HUES64 (cell line): ENCODE measurements around the gene OR3A2.
"Not testable (repeated sequence)": the region's sequence is repeated elsewhere in the genome, so short reads cannot be mapped to it uniquely, and the experiment has no call there.

Experiments used
- H3K27ac ChIP-seq: 2 replicates; pipeline ENCODE4 v1.7.0; 2013; ENCODE audit warnings: low read depth, low read length, inconsistent platforms
- H3K27me3 ChIP-seq: 2 replicates; pipeline ENCODE4 v1.6.1; 2013; ENCODE audit warnings: mild to moderate bottlenecking, low read length; ENCODE audit not compliant: insufficient read depth
- H3K36me3 ChIP-seq: 2 replicates; pipeline ENCODE4 v1.6.1; 2013; ENCODE audit warnings: mild to moderate bottlenecking, low read length; ENCODE audit not compliant: insufficient read depth
- H3K4me1 ChIP-seq: 2 replicates; pipeline ENCODE4 v1.6.1; 2013; ENCODE audit warnings: mild to moderate bottlenecking, low read length, moderate library complexity; ENCODE audit not compliant: insufficient read depth
- H3K4me3 ChIP-seq: 2 replicates; pipeline ENCODE4 v1.5.1; 2013; ENCODE audit warnings: mild to moderate bottlenecking, low read length, moderate library complexity
- H3K9ac ChIP-seq: 2 replicates; pipeline ENCODE4 v1.6.1; 2013; ENCODE audit warnings: mild to moderate bottlenecking, low read depth, low read length
- H3K9me3 ChIP-seq: 2 replicates; pipeline ENCODE4 v1.6.1; 2013; ENCODE audit warnings: low read depth, low read length; ENCODE audit not compliant: insufficient read depth
- WGBS: fragments of 150-250, 120-280 bp; methylation state at CpG from one replicate; pipeline ENCODE4 v1.1.7; 2013; ENCODE audit warnings: missing lambda C conversion rate; 5-methylcytosine and 5-hydroxymethylcytosine counted together

Gene OR3A2

DNA sequence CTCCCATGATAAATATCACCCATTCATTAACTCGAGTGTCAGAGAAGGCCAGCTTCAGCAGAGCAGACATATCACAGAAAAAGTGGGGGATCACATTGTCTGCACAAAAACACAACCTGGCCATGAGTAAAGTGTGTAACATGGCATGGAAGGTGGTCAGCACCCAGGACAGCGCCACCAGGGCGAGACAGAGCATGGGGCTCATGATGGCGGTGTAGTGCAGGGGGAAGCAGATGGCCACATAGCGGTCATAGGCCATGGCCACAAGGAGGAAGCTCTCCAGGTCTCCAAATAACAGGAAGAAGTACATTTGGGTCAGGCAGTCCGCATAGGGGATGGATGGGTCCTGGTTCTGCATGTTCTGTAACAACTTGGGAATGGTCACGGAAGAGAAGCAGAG, 11.7 kb upstream of the OR3A2 start:
- WGBS = 57% methylated on average over 7 of the region's 7 CpGs
- H3K36me3 ChIP-seq, H3K9ac ChIP-seq, H3K27ac ChIP-seq, H3K4me1 ChIP-seq, H3K27me3 ChIP-seq, H3K4me3 ChIP-seq: not testable (repeated sequence)
- H3K9me3 ChIP-seq = peaks cover 21% of the 10 kb centered on the region

DNA sequence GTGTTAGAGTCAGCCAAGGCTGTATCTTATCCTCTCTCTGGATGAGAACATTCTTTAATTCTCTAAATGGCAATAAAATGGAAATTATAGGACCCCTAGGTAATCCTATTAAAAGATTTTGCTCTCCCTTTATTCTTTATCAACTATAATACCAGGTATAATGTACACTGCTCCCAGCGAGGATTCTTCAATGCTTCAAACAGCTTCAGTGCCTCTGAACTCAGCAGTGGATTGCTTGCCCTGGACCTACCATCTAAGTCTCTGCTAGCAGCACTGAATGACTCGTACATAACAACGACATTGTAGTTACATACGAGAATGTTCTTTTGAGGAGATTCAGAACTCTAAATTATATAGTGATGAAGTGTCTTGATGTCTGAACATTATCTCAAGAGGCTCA, 3.7 kb upstream of the OR3A2 start:
- no peak overlapping the region for H3K9ac ChIP-seq
- H3K27me3 ChIP-seq = peaks cover 13% of the 10 kb centered on the region
- H3K36me3 ChIP-seq = no peaks in the 10 kb centered on the region
- peaks cover 15% of the 10 kb centered on the region; the same call in 1 of the 2 replicates for H3K9me3 ChIP-seq
- H3K4me3 ChIP-seq = no peak overlapping the region
- WGBS = 79% methylated on average over 4 of the region's 4 CpGs
- no peaks in the 10 kb centered on the region for H3K4me1 ChIP-seq
- no peak overlapping the region for H3K27ac ChIP-seq

DNA sequence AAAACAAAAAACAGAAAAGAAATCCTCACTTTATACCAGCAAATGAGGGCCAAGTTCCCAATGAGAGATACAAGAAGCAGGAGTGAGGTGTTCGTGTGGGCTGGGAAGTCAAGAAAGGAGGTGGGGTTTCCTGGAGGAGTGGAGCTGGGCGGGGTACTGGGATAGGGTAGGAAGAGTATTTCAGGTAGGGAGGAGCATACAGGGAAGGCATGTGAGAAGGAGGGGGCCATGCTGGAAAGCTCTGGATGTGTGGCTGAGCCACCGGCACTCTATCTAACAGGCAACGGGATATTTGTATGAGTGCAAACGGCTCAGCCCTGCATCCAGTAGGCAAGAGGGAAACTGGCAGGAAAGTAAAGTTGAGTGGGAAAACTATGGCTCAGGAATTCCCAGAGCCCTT, 4.2 kb downstream of the OR3A2 start:
- H3K27me3 ChIP-seq = peaks cover 12% of the 10 kb centered on the region
- WGBS = 87% methylated on average over 5 of the region's 5 CpGs
- no peak overlapping the region for H3K27ac ChIP-seq
- no peak overlapping the region for H3K9ac ChIP-seq
- H3K4me3 ChIP-seq = no peak overlapping the region
- peaks cover 34% of the 10 kb centered on the region for H3K9me3 ChIP-seq
- no peaks in the 10 kb centered on the region for H3K36me3 ChIP-seq
- no peaks in the 10 kb centered on the region for H3K4me1 ChIP-seq

DNA sequence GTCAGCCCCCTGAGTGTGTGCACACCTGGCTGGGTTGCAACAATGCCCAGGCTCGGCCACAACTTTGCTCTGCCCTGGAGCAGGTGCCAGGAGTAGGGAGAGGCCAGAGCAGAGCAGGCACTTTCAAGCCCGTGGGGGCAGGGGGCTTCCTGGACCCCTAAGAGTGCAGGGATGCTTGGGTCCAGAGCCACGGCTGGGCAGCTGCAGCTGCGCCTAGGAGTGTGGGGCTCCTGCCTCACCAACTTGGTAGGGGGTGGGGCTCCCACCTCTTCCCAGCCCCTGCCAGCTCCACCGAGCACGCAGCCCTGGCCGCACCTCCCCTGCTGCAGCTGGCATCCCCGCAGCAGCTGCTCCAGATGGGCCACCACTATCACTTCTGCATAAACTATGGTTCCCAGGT, 7.8 kb downstream of the OR3A2 start:
- Histone ChIP-seq H3K4me1 (no peaks in the 10 kb centered on the region), H3K27ac (no peak overlapping the region), H3K9me3 (peaks cover 55% of the 10 kb centered on the region), H3K36me3 (no peaks in the 10 kb centered on the region), H3K27me3 (no peaks in the 10 kb centered on the region), H3K4me3 (no peak overlapping the region), H3K9ac (no peak overlapping the region)
- WGBS = 79% methylated on average over 8 of the region's 8 CpGs

DNA sequence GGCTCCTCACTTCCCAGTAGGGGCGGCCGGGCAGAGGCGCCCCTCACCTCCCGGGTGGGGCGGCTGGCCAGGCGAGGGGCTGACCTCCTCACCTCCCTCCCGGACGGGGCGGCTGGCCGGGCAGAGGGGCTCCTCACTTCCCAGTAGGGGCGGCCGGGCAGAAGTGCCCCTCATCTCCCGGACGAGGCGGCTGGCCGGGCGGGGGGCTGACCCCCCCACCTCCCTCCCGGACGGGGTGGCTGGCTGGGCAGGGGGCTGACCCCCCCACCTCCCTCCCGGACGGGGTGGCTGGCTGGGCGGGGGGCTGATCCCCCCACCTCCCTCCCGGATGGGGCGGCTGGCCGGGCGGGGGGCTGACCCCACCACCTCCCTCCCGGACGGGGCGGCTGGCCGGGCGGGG, 14.9 kb downstream of the OR3A2 start:
- H3K9ac ChIP-seq, H3K4me3 ChIP-seq, H3K27me3 ChIP-seq, H3K36me3 ChIP-seq, H3K4me1 ChIP-seq, H3K27ac ChIP-seq: not testable (repeated sequence)
- peaks cover 33% of the 10 kb centered on the region for H3K9me3 ChIP-seq
- 98% methylated on average over 20 of the region's 31 CpGs for WGBS

DNA sequence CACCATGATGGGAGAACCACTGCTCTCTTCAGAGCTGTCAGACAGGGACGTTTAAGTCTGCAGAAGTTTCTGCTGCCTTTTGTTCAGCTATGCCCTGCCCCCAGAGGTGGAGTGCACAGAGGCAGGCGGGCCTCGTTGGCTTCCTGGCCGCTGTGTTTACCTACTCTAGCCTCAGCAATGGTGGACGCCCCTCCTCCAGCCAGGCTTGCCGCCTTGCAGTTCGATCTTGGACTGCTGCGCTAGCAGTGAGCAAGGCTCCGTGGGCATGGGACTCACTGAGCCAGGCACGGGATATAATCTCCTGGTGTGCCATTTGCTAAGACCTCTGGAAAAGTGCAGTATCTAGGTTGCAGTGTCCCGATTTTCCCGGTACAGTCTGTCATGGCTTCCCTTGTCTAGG, 43.3 kb downstream of the OR3A2 start:
- H3K36me3 ChIP-seq, H3K27ac ChIP-seq, H3K4me3 ChIP-seq, H3K4me1 ChIP-seq, H3K9ac ChIP-seq, H3K27me3 ChIP-seq: not testable (repeated sequence)
- WGBS = 84% methylated on average over 12 of the region's 12 CpGs
- H3K9me3 ChIP-seq = peaks cover 44% of the 10 kb centered on the region

DNA sequence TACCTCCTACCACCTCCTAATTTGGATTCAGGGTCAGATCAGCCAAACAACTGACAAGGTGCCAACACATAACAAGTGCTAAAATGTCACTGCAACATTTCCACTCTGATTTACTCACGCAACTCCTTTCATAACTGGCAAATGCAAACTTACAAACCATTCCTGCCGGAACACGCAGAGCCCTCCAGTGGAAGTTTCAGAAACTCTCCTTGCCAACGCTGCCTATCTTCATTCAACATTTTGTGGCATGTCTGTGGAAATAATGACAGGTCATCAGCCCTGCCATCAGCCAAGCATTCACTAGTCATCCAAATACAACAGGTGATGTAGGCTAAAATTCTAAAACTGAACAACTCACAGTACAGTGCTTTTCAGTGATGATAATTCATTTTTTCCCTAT, 50.2 kb downstream of the OR3A2 start:
- no peak overlapping the region for H3K27ac ChIP-seq
- no peaks in the 10 kb centered on the region for H3K27me3 ChIP-seq
- H3K4me3 ChIP-seq = no peak overlapping the region
- no peaks in the 10 kb centered on the region for H3K4me1 ChIP-seq
- peaks cover 28% of the 10 kb centered on the region; the same call in 1 of the 2 replicates for H3K9me3 ChIP-seq
- no peak overlapping the region for H3K9ac ChIP-seq
- WGBS = 63% methylated on average over 4 of the region's 4 CpGs
- no peaks in the 10 kb centered on the region for H3K36me3 ChIP-seq

DNA sequence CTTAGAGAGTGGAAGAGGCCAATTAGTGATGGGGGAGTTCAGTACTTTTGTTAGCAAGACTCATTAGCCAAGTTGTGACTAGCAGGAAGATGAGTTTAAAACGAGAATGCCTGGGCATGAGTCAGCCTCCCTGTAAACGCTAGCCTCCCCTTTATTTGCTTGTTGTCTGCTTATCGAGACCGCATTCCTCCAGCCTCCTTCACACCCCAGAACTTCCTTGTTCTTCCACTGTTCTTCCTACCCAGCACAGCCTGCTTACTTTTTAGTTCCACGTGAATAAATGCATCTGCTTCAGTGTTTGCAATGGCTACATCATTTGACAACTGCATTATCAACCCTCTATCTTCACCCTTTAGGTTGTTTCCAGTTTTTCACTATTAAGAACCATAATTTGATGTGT, 67.8 kb downstream of the OR3A2 start:
- Histone ChIP-seq H3K4me3 (no peak overlapping the region), H3K36me3 (no peaks in the 10 kb centered on the region), H3K27me3 (no peaks in the 10 kb centered on the region), H3K9me3 (peaks cover 23% of the 10 kb centered on the region; the same call in 1 of the 2 replicates), H3K9ac (no peak overlapping the region), H3K4me1 (no peaks in the 10 kb centered on the region), H3K27ac (no peak overlapping the region)
- WGBS = 63% methylated on average over 5 of the region's 5 CpGs

DNA sequence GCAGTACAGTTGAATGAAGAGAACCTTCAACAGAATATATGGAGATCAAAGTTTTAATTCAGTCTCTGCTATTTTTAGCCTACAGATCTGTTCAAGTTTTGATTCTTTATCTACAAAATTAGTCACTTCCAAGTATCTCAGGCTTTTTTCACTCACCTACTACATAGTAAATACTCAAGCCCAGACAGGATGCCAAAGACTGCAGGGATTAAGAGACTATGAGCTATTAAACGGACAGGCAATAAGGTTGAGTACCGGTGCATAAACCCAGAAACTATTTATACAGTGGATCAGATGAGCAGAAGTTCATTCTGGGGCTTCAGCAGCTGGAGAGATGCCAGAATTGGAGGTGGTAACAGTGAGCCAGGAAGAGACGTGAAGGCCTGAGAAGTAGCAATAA, 69.3 kb downstream of the OR3A2 start:
- Histone ChIP-seq H3K4me3 (no peak overlapping the region), H3K27me3 (no peaks in the 10 kb centered on the region), H3K9me3 (peaks cover 28% of the 10 kb centered on the region), H3K9ac (no peak overlapping the region), H3K4me1 (no peaks in the 10 kb centered on the region), H3K27ac (no peak overlapping the region), H3K36me3 (no peaks in the 10 kb centered on the region)
- WGBS = 74% methylated on average over 3 of the region's 3 CpGs

DNA sequence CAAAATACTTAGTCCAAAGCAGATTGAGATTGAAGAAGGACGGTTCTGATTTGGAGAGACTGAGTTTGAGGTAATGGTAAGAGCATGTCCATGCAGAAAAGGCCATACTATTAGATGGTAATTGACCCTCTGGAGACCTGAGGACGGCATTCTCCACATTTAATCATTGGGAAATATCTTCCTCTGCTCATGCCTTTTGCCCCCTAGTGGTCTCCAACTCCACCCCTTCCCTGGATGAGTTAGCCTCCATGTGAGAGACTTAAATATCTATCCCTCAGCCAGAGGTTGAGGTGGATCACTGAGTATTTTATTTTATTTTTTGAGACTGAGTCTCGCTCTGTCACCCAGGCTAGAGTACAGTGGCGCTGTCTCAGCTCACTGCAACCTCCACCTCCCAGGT, 77.5 kb downstream of the OR3A2 start:
- Histone ChIP-seq H3K27me3 (no peaks in the 10 kb centered on the region), H3K4me1 (no peaks in the 10 kb centered on the region), H3K9ac (no peak overlapping the region), H3K9me3 (peaks cover 40% of the 10 kb centered on the region), H3K27ac (no peak overlapping the region), H3K4me3 (no peak overlapping the region), H3K36me3 (no peaks in the 10 kb centered on the region)
- WGBS = 54% methylated on average over 4 of the region's 4 CpGs

DNA sequence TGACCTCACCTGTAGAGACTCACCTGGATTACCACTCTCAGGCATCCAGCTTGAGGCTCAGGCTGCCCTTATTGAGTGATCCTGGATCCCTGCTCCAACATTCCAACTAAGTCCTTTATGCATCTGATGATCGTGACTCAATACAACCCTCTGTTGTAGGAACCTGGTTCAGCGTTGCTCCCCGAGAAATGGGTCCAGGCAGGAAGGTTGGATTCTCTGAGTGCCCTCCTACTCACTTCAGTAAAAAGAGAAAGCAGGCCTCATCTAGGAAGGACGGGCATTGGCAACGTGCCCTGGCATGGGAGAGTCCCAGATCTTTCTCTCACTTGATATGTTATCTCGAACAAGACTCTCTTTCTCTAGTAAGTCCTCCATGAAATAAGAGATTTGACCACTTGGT, 87.8 kb downstream of the OR3A2 start, which contains the start of gene OR3A1:
Gene OR3A1, minus strand, starts transcription at position 101 of the 400 bp plus-strand sequence. CDS start 5,778 bp downstream, outside the sequence.
- Histone ChIP-seq H3K27ac (no peak within 1 kb of the TSS), H3K36me3 (no peaks in the 10 kb centered on the region), H3K9ac (no peak within 1 kb of the TSS), H3K9me3 (peaks cover 39% of the 10 kb centered on the region), H3K27me3 (no peaks in the 10 kb centered on the region), H3K4me1 (no peaks in the 10 kb centered on the region), H3K4me3 (no peak within 1 kb of the TSS)
- WGBS = 77% methylated on average over 6 of the region's 6 CpGs

DNA sequence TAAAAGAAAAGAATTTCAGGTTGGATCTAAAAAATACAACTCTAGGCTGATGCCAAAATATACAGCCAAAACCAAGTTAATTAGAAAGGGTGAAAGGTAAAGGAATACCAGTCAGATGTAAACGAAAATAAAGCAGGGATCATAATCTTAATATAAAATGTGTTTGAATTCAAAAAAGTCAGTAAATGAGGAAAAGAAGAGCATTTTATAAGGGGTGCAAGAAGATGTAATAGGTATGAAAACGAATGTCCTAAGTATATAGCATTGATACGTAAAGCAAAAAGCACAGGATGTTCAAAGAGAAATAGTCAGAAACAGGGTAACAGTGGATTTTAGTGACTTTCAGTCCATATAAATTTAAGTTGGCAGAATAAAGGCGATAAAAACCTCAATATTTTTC, 90.5 kb downstream of the OR3A2 start:
- 42% methylated on average over 4 of the region's 4 CpGs for WGBS

More for the DNA sequence above, 90.5 kb downstream of the OR3A2 start:
- Histone ChIP-seq H3K27ac (no peak overlapping the region), H3K4me1 (no peaks in the 10 kb centered on the region), H3K36me3 (no peaks in the 10 kb centered on the region), H3K27me3 (no peaks in the 10 kb centered on the region), H3K9ac (no peak overlapping the region), H3K9me3 (peaks cover 38% of the 10 kb centered on the region), H3K4me3 (no peak overlapping the region)
